ENCODE measurements around the gene ZNF670.
"Not testable (repeated sequence)": the region's sequence is repeated elsewhere in the genome, so short reads cannot be mapped to it uniquely, and the experiment has no call there.

Gene ZNF670

DNA sequence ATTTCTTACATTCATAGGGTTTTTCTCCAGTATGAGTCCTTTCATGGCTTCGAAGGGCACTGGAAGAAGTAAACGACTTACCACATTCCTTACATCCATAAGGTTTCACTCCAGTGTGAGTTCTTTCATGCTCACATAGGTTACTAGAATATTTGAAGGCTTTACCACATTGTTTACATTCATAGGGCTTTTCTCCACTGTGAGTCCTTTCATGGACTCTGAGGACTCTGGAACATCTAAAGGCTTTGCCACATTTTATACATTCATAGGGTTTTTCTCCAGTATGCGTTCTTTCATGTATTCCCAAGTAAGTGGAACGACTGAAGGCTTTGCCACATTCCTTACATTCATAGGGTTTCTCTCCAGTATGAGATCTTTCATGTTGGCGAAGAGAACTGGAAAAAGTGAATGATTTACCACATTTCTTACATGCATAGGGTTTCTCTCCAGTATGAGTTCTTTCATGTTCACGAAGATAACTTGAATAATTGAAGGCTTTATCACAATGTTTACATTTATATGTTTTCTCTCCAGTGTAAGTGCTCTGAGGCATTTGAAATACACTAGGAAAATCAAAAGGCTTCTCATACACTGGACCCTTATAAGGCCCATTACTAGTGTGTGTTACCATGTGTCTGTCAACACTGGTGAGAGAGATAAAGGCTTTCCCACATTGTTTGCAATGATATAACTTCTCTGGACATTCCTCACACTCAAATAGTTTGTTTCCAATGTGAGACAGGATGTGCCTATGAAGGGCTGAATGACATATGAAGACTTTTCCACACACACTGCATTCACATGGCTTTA, 40.9 kb downstream of the ZNF670 start:
- DNase-seq: no peak

DNA sequence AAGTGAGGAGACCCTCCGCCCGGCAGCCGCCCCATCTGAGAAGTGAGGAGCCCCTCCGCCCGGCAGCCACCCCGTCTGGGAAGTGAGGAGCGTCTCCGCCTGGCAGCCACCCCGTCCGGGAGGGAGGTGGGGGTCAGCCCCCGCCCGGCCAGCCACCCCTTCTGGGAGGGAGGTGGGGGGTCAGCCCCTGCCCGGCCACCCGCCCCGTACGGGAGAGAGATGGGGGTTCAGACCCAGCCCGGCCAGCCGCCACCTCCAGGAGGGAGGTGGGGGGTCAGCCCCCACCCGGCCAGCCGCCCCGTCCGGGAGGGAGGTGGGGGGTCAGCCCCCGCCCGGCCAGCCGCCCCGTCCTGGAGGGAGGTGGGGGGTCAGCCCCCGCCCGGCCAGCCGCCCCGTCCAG, 46.3 kb downstream of the ZNF670 start:
- not testable (repeated sequence) for DNase-seq
